GM23338 (cell line): ENCODE data around the gene CHRD. TPM values are rescaled to one million over a fixed set of nuclear protein-coding genes. Genes with fewer than 3 reads are reported as not detected.

Experiments used
- ATAC-seq: fragments of 200-7000 bp; cut with Tn5 transposase; 3 replicates; pipeline ENCODE4 v1.9.1; 2020
- DNase-seq: peaks from one replicate; pipeline ENCODE4 v3.0.0-alpha.2; 2015; ENCODE audit warnings: low spot score
- H2AFZ ChIP-seq: fragments of 200-600 bp; sonication (generic); 2 replicates; pipeline ENCODE4 v1.8.0; 2016; ENCODE audit warnings: antibody characterized with exemption, mild to moderate bottlenecking, moderate library complexity
- H3F3A ChIP-seq: fragments of 200-600 bp; sonication (generic); replicated peaks from 2 replicates; pipeline ENCODE4 v1.8.0; 2017; ENCODE audit warnings: antibody characterized with exemption, mixed run types, low read depth
- H3K27ac ChIP-seq: fragments of 200-600 bp; sonication (generic); 2 replicates; pipeline ENCODE4 v1.6.1; 2016; ENCODE audit warnings: low read depth
- H3K27me3 ChIP-seq: fragments of 200-600 bp; sonication (generic); 2 replicates; pipeline ENCODE4 v1.8.0; 2016; ENCODE audit warnings: mild to moderate bottlenecking, mixed run types, moderate library complexity; ENCODE audit not compliant: insufficient read depth
- H3K36me3 ChIP-seq: fragments of 200-600 bp; sonication (generic); 2 replicates; pipeline ENCODE4 v1.8.0; 2016; ENCODE audit warnings: mild to moderate bottlenecking; ENCODE audit not compliant: insufficient read depth
- H3K4me1 ChIP-seq: fragments of 200-600 bp; sonication (generic); 2 replicates; pipeline ENCODE4 v1.8.0; 2016; ENCODE audit warnings: mild to moderate bottlenecking, moderate library complexity; ENCODE audit not compliant: insufficient read depth
- H3K4me2 ChIP-seq: fragments of 200-600 bp; sonication (generic); 2 replicates; pipeline ENCODE4 v1.7.1; 2017; ENCODE audit warnings: mixed run types
- H3K4me3 ChIP-seq: fragments of 200-600 bp; sonication (generic); 2 replicates; pipeline ENCODE4 v1.6.1; 2016; ENCODE audit warnings: mixed run types
- H3K79me2 ChIP-seq: fragments of 200-600 bp; sonication (generic); replicated peaks from 2 replicates; pipeline ENCODE4 v1.8.0; 2017; ENCODE audit warnings: mild to moderate bottlenecking; ENCODE audit not compliant: insufficient read depth
- H3K9me2 ChIP-seq: fragments of 200-600 bp; sonication (generic); 2 replicates; pipeline ENCODE4 v1.8.0; 2017; ENCODE audit not compliant: insufficient read depth
- H4K20me1 ChIP-seq: fragments of 200-600 bp; sonication (generic); replicated peaks from 2 replicates; pipeline ENCODE4 v1.8.0; 2017; ENCODE audit warnings: mild to moderate bottlenecking; ENCODE audit not compliant: insufficient read depth
- H3K27ac Mint-ChIP-seq: 2 replicates; pipeline ENCODE4 v1.8.0; 2020; ENCODE audit warnings: inconsistent platforms, mild to moderate bottlenecking, moderate library complexity, mixed read lengths
- H3K27me3 Mint-ChIP-seq: 3 replicates; pipeline ENCODE4 v1.8.0; 2022; ENCODE audit warnings: low read depth, mild to moderate bottlenecking, moderate library complexity, mixed read lengths, inconsistent platforms; ENCODE audit not compliant: insufficient read depth, poor library complexity
- H3K36me3 Mint-ChIP-seq: 3 replicates; pipeline ENCODE4 v1.8.0; 2021; ENCODE audit warnings: low read depth, mild to moderate bottlenecking, inconsistent platforms, moderate library complexity, mixed read lengths
- H3K4me1 Mint-ChIP-seq: 3 replicates; pipeline ENCODE4 v1.8.0; 2020; ENCODE audit warnings: mild to moderate bottlenecking, inconsistent platforms, mixed read lengths
- H3K4me3 Mint-ChIP-seq: 3 replicates; pipeline ENCODE4 v1.8.0; 2021; ENCODE audit warnings: moderate library complexity, mild to moderate bottlenecking, inconsistent platforms, mixed read lengths
- H3K9me3 Mint-ChIP-seq: 3 replicates; pipeline ENCODE4 v1.8.0; 2020; ENCODE audit warnings: moderate library complexity, mild to moderate bottlenecking, inconsistent platforms, mixed read lengths
- JUNB ChIP-seq: IDR thresholded peaks from one replicate; pipeline ENCODE4 v1.6.1; 2016; ENCODE audit warnings: antibody characterized with exemption; ENCODE audit not compliant: unreplicated experiment
- polyA plus RNA-seq: library from polyadenylated mRNA; unstranded; fragments of >200 nt; fragmentation: Nextera tagmentation; extraction: Ambion mirVana; gene quantifications from 2 replicates; pipeline ENCODE4 v1.2.1, GENCODE V29; 2016
- total RNA-seq: library from RNA; depleted of rRNA; stranded (reverse); fragments of >200 nt; shearing (Covaris generic); gene quantifications from 2 replicates; pipeline ENCODE4 v1.2.3, GENCODE V29; 2014
- TF ChIP-seq, protein P1 (sequence below): fragments of 250-450 bp; sonication (Bioruptor Pico); IDR thresholded peaks from 2 replicates; pipeline ENCODE4 v1.5.0; 2020; ENCODE audit warnings: mild to moderate bottlenecking, moderate library complexity
- TF ChIP-seq, protein P2 (sequence below), 2 experiments: fragments of 200-600 bp in 1 of 2; sonication (generic) in 1 of 2; conservative IDR thresholded peaks; 2 replicates each; pipeline versions ENCODE4 v1.5.1 to v1.6.1; 2016 to 2017; ENCODE audit warnings: antibody characterized with exemption in 2 of 2, low read depth in 2 of 2, mild to moderate bottlenecking in 2 of 2, moderate library complexity in 1 of 2
- TF ChIP-seq, protein P3 (sequence below): IDR thresholded peaks from one replicate; pipeline ENCODE4 v1.6.1; 2018; ENCODE audit warnings: antibody characterized with exemption; ENCODE audit not compliant: unreplicated experiment

The CHRD gene
- total and polyA plus RNA-seq, 2 experiments from 2014 or later, result 0.34 to 0.66 TPM

DNA sequence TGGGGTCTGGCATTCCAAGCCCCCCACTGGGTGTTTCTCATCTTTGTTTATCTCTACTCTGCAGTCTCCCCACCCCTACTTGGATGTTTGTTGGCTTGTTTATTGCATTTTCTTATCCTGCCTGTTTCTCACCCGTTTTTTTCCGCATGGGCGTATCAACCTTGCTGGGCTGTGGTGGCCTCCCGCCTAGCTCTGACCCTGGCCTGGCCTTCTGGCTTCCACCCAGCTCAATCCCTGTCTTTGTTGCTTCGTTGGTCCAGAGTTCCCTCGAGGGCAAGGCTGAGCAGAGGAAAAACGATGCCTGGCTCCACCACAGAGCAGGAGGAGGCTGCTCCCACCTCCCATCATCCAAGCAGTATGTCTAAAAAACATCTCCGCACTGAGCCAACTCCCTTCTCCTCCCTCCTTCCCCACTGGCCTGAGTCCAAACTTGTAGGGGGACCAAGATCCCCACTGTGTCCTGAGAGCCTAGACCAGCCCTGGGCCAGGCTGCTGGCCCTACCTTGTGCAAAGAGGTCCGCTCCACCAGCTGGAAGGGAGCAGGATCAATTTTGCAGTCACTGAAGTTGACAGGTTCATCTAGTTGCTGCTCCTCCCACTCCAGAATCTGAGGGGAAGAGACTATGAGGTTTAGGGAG is 28.2 kb upstream of the CHRD start:
- no peak overlapping the region for H3K4me3 ChIP-seq
- 0 out of 2 replicates have a peak, but pooled peaks cover 2% of the 10 kb centered on the region for H3F3A ChIP-seq
- H3K27ac ChIP-seq, result peak overlapping the region; percentile 59; the same call in 1 of the 2 replicates
- H3K36me3 ChIP-seq, result 0 out of 2 replicates have a peak, but pooled peaks cover 3% of the 10 kb centered on the region
- no peak overlapping the region for H3K27ac Mint-ChIP-seq
- TF ChIP-seq, protein P1, sequence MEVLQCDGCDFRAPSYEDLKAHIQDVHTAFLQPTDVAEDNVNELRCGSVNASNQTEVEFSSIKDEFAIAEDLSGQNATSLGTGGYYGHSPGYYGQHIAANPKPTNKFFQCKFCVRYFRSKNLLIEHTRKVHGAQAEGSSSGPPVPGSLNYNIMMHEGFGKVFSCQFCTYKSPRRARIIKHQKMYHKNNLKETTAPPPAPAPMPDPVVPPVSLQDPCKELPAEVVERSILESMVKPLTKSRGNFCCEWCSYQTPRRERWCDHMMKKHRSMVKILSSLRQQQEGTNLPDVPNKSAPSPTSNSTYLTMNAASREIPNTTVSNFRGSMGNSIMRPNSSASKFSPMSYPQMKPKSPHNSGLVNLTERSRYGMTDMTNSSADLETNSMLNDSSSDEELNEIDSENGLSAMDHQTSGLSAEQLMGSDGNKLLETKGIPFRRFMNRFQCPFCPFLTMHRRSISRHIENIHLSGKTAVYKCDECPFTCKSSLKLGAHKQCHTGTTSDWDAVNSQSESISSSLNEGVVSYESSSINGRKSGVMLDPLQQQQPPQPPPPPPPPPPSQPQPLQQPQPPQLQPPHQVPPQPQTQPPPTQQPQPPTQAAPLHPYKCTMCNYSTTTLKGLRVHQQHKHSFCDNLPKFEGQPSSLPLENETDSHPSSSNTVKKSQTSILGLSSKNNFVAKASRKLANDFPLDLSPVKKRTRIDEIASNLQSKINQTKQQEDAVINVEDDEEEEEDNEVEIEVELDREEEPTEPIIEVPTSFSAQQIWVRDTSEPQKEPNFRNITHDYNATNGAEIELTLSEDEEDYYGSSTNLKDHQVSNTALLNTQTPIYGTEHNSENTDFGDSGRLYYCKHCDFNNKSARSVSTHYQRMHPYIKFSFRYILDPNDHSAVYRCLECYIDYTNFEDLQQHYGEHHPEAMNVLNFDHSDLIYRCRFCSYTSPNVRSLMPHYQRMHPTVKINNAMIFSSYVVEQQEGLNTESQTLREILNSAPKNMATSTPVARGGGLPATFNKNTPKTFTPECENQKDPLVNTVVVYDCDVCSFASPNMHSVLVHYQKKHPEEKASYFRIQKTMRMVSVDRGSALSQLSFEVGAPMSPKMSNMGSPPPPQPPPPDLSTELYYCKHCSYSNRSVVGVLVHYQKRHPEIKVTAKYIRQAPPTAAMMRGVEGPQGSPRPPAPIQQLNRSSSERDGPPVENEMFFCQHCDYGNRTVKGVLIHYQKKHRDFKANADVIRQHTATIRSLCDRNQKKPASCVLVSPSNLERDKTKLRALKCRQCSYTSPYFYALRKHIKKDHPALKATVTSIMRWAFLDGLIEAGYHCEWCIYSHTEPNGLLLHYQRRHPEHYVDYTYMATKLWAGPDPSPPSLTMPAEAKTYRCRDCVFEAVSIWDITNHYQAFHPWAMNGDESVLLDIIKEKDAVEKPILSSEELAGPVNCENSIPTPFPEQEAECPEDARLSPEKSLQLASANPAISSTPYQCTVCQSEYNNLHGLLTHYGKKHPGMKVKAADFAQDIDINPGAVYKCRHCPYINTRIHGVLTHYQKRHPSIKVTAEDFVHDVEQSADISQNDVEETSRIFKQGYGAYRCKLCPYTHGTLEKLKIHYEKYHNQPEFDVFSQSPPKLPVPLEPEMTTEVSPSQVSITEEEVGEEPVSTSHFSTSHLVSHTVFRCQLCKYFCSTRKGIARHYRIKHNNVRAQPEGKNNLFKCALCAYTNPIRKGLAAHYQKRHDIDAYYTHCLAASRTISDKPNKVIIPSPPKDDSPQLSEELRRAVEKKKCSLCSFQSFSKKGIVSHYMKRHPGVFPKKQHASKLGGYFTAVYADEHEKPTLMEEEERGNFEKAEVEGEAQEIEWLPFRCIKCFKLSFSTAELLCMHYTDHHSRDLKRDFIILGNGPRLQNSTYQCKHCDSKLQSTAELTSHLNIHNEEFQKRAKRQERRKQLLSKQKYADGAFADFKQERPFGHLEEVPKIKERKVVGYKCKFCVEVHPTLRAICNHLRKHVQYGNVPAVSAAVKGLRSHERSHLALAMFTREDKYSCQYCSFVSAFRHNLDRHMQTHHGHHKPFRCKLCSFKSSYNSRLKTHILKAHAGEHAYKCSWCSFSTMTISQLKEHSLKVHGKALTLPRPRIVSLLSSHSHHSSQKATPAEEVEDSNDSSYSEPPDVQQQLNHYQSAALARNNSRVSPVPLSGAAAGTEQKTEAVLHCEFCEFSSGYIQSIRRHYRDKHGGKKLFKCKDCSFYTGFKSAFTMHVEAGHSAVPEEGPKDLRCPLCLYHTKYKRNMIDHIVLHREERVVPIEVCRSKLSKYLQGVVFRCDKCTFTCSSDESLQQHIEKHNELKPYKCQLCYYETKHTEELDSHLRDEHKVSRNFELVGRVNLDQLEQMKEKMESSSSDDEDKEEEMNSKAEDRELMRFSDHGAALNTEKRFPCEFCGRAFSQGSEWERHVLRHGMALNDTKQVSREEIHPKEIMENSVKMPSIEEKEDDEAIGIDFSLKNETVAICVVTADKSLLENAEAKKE (CRISPR knock-in tag), result no peak
- TF ChIP-seq, protein P2, sequence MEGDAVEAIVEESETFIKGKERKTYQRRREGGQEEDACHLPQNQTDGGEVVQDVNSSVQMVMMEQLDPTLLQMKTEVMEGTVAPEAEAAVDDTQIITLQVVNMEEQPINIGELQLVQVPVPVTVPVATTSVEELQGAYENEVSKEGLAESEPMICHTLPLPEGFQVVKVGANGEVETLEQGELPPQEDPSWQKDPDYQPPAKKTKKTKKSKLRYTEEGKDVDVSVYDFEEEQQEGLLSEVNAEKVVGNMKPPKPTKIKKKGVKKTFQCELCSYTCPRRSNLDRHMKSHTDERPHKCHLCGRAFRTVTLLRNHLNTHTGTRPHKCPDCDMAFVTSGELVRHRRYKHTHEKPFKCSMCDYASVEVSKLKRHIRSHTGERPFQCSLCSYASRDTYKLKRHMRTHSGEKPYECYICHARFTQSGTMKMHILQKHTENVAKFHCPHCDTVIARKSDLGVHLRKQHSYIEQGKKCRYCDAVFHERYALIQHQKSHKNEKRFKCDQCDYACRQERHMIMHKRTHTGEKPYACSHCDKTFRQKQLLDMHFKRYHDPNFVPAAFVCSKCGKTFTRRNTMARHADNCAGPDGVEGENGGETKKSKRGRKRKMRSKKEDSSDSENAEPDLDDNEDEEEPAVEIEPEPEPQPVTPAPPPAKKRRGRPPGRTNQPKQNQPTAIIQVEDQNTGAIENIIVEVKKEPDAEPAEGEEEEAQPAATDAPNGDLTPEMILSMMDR (conservative IDR thresholded peaks at IDR 0.05; ENCODE audit: low read depth in 2 of 2), result no peak
- no peak for TF ChIP-seq JUNB
- TF ChIP-seq, protein P3, sequence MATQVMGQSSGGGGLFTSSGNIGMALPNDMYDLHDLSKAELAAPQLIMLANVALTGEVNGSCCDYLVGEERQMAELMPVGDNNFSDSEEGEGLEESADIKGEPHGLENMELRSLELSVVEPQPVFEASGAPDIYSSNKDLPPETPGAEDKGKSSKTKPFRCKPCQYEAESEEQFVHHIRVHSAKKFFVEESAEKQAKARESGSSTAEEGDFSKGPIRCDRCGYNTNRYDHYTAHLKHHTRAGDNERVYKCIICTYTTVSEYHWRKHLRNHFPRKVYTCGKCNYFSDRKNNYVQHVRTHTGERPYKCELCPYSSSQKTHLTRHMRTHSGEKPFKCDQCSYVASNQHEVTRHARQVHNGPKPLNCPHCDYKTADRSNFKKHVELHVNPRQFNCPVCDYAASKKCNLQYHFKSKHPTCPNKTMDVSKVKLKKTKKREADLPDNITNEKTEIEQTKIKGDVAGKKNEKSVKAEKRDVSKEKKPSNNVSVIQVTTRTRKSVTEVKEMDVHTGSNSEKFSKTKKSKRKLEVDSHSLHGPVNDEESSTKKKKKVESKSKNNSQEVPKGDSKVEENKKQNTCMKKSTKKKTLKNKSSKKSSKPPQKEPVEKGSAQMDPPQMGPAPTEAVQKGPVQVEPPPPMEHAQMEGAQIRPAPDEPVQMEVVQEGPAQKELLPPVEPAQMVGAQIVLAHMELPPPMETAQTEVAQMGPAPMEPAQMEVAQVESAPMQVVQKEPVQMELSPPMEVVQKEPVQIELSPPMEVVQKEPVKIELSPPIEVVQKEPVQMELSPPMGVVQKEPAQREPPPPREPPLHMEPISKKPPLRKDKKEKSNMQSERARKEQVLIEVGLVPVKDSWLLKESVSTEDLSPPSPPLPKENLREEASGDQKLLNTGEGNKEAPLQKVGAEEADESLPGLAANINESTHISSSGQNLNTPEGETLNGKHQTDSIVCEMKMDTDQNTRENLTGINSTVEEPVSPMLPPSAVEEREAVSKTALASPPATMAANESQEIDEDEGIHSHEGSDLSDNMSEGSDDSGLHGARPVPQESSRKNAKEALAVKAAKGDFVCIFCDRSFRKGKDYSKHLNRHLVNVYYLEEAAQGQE, result no peak
- 0 out of 2 replicates have a peak, but pooled peaks cover 4% of the 10 kb centered on the region for H4K20me1 ChIP-seq
- no peaks in the 10 kb centered on the region for H3K9me3 Mint-ChIP-seq
- no peak overlapping the region for H3K4me2 ChIP-seq
- no peak for DNase-seq
- ATAC-seq, result no peak
- peaks cover 28% of the 10 kb centered on the region for H3K36me3 Mint-ChIP-seq
- no peaks in the 10 kb centered on the region for H3K79me2 ChIP-seq
- H2AFZ ChIP-seq, result no peak overlapping the region
- H3K27me3 Mint-ChIP-seq, result peaks cover 1% of the 10 kb centered on the region
- no peaks in the 10 kb centered on the region for H3K9me2 ChIP-seq
- H3K4me1 ChIP-seq, result peaks cover 6% of the 10 kb centered on the region; the same call in 1 of the 2 replicates
- no peak overlapping the region; the same call in 2 of the 3 replicates for H3K4me3 Mint-ChIP-seq
- no peaks in the 10 kb centered on the region for H3K27me3 ChIP-seq
- H3K4me1 Mint-ChIP-seq, result peaks cover 8% of the 10 kb centered on the region
